GM23248 (cell line): ENCODE results near the gene C7orf25.

ENCODE experiments used
- EZH2 ChIP-seq: fragments of 200-600 bp; sonication (generic); IDR thresholded peaks from 2 replicates; pipeline ENCODE4 v1.6.1; 2018; ENCODE audit warnings: antibody characterized with exemption, mild to moderate bottlenecking; ENCODE audit not compliant: insufficient read depth, poor library complexity, severe bottlenecking
- EZH2phosphoT487 ChIP-seq: fragments of 200-600 bp; sonication (generic); IDR thresholded peaks from 2 replicates; pipeline ENCODE4 v1.6.1; 2018; ENCODE audit warnings: antibody characterized with exemption, moderate library complexity, mild to moderate bottlenecking, low read depth; ENCODE audit not compliant: insufficient read depth

- TF ChIP-seq EZH2 = no peak
- TF ChIP-seq EZH2phosphoT487 = no peak
Measured at GRCh38 chr7:42914421-42915045, 2.7 kb upstream of the C7orf25 start.
